ENCODE data around the gene DENND1C.

The DENND1C gene

DNA sequence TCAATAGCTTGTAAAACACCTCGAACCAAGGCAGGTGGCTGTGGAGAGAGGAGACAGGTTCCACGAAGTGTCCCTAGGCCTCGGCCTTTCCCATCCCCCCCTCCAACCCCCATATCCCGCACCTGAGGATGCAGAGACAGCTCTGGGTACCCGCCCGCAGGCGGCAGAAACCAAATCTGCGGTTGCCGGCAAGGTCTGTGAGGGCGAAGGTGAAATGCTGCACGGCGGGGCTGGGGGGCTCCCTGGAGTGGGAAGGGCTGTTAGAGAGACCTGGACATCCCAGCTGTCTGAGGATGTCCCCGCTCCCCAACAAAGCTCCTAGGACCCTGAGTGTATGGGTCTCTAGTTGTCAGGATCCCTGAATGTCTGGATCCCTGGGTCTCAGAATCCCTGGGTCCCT lies 2.8 kb downstream of the DENND1C start:
- TF ChIP-seq POLR2AphosphoS5 (IDR thresholded peaks at IDR 0.05; ENCODE audit: low read depth, low read length) (no peak), TAF1 (IDR thresholded peaks at IDR 0.05; ENCODE audit: borderline replicate concordance, insufficient read depth, low read length) (no peak), SIN3A (IDR thresholded peaks at IDR 0.05; ENCODE audit: borderline replicate concordance, insufficient read depth, low read length) (no peak), FOXP2 (optimal IDR thresholded peaks at IDR 0.05; ENCODE audit: borderline replicate concordance, extremely low read depth, extremely low read length, insufficient read depth) (no peak)
- TF ChIP-seq, protein P1, sequence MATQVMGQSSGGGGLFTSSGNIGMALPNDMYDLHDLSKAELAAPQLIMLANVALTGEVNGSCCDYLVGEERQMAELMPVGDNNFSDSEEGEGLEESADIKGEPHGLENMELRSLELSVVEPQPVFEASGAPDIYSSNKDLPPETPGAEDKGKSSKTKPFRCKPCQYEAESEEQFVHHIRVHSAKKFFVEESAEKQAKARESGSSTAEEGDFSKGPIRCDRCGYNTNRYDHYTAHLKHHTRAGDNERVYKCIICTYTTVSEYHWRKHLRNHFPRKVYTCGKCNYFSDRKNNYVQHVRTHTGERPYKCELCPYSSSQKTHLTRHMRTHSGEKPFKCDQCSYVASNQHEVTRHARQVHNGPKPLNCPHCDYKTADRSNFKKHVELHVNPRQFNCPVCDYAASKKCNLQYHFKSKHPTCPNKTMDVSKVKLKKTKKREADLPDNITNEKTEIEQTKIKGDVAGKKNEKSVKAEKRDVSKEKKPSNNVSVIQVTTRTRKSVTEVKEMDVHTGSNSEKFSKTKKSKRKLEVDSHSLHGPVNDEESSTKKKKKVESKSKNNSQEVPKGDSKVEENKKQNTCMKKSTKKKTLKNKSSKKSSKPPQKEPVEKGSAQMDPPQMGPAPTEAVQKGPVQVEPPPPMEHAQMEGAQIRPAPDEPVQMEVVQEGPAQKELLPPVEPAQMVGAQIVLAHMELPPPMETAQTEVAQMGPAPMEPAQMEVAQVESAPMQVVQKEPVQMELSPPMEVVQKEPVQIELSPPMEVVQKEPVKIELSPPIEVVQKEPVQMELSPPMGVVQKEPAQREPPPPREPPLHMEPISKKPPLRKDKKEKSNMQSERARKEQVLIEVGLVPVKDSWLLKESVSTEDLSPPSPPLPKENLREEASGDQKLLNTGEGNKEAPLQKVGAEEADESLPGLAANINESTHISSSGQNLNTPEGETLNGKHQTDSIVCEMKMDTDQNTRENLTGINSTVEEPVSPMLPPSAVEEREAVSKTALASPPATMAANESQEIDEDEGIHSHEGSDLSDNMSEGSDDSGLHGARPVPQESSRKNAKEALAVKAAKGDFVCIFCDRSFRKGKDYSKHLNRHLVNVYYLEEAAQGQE (IDR thresholded peaks at IDR 0.05; ENCODE audit: insufficient read depth in 1 of 2, low read depth in 2 of 2, low read length in 2 of 2), result no peak

DNA sequence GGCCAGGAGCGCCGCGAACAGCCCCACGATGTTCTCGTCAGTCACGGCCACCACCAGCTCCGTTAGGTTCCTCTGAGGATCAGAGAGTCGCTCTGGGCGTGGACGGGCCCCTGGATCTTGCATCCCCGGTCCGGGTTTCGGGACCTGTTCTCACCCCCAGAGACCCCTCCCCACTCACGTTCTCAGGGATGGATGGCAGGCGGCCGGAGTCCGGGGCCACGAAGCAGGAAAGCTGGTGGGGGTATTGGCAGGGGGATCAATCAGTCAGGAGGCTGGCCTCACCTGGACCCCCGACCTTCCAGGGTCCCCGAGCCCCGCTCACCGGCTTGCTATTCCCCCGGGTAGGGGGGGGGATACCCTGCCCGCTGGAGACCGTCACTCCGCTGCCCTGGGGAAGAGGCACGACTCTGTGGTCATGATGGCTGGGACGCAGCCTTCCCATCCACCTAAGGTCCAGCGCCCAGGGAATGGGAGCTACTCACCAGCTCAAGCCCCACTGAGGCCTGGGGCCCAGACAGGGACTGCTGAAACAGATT lies 4.6 kb downstream of the DENND1C start:
- TF ChIP-seq, protein P1 (IDR thresholded peaks at IDR 0.05; ENCODE audit: insufficient read depth in 1 of 2, low read depth in 2 of 2, low read length in 2 of 2), result no peak
- TF ChIP-seq TAF1 (IDR thresholded peaks at IDR 0.05; ENCODE audit: borderline replicate concordance, insufficient read depth, low read length) (no peak), SIN3A (IDR thresholded peaks at IDR 0.05; ENCODE audit: borderline replicate concordance, insufficient read depth, low read length) (no peak), FOXP2 (optimal IDR thresholded peaks at IDR 0.05; ENCODE audit: borderline replicate concordance, extremely low read depth, extremely low read length, insufficient read depth) (no peak), POLR2AphosphoS5 (IDR thresholded peaks at IDR 0.05; ENCODE audit: low read depth, low read length) (no peak)

DNA sequence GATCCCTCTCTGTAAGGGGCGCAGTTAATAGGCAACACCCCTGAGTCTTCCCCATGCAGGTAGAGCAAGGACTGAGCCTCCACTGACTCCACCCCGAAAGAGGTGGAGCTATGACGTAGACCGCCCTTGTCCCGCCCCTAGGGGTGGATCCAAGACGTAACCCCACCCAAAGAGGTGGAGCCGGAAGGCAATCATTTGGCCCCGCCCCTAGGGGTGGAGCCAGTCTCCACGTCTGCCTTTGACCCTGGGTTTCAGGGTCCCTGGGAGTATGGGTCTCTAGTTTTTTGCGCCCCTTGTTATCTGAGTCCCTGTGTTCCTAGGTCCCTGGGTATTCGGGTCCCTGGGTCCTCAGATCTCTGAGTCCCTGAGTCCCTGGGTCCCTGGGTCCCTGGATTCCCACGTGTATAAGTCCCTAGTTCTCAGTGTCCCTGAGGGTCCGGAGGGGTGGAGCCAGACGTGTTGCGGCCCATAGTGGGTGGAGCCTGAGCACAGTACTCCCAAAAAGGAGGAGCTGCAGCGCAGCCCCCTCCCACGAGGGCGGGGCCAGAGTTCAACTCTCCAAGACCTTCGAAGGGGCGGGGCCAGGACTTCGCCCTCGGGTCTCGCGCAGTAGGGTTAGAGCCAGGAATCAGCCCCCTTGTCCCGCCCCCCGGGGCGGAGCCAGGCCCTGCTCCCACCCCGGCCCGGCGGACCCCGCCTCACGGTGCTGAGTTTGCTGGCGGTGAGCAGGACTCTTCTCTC lies 5.3 kb downstream of the DENND1C start:
- TF ChIP-seq, protein P1 (IDR thresholded peaks at IDR 0.05; ENCODE audit: insufficient read depth in 1 of 2, low read depth in 2 of 2, low read length in 2 of 2), result no peak
- TF ChIP-seq TAF1 (IDR thresholded peaks at IDR 0.05; ENCODE audit: borderline replicate concordance, insufficient read depth, low read length) (no peak), POLR2AphosphoS5 (IDR thresholded peaks at IDR 0.05; ENCODE audit: low read depth, low read length) (no peak), FOXP2 (optimal IDR thresholded peaks at IDR 0.05; ENCODE audit: borderline replicate concordance, extremely low read depth, extremely low read length, insufficient read depth) (no peak), SIN3A (IDR thresholded peaks at IDR 0.05; ENCODE audit: borderline replicate concordance, insufficient read depth, low read length) (no peak)

DNA sequence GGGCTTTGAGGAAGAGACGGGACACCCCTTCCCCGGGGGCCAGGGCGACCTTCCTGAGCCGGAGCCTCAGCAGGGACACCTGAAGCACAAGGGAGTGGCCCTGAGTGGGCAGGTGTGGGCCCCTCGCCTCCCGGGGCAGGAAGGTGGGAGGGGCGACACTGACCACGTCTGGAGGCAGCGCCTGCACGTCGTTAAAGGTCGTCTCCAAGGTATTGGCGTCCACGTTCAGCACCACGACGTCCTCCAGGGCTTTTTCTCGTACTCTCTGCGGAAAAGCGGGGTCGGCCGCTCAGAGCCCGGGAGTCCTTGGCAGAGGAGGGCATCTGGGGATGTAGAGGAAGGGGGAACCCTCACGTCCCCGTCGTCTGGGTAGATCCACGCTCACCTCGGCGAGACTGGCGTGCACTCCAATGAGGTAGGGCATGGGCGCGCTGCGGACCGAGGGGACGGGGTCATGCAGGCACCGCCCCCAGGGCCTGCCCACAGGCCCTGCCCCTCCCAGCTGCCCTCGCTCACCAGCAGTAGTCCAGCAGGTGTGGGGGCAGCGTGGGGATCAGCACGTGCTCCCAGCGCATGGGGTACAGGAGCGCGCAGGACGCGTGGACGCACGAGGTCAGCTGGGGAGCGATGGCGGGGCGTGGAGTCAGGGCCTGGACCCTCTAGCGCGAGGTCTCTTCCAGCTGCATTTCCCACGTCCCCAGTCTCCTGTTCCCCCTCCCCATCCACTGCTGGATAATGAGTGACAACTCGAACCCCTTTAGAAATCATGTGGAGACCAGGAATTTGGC lies 6.1 kb downstream of the DENND1C start:
- no peak for TF ChIP-seq SIN3A (IDR thresholded peaks at IDR 0.05; ENCODE audit: borderline replicate concordance, insufficient read depth, low read length)

DNA sequence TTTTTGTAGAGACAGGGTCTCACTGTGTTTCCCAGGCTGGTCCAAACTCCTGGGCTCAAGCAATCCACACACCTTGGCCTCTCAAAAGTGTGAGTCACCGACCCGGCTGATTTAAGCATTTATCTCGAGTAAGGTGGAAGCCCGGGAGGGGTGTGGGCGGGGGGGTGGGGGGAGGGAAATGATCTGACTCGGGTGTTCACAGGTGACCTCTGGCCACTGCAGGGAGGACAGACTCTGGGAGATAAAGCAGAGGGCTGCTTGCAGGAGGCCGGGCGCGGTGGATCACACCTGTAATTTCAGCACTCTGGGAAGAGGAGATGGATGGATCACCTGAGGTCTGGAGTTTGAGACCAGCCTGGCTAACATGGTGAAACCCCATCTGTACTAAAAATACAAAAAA lies 7.9 kb downstream of the DENND1C start:
- TF ChIP-seq SIN3A (IDR thresholded peaks at IDR 0.05; ENCODE audit: borderline replicate concordance, insufficient read depth, low read length), result no peak
- no peak for TF ChIP-seq FOXP2 (optimal IDR thresholded peaks at IDR 0.05; ENCODE audit: borderline replicate concordance, extremely low read depth, extremely low read length, insufficient read depth)
- TF ChIP-seq POLR2AphosphoS5 (IDR thresholded peaks at IDR 0.05; ENCODE audit: low read depth, low read length), result no peak
- TF ChIP-seq, protein P1 (IDR thresholded peaks at IDR 0.05; ENCODE audit: insufficient read depth in 1 of 2, low read depth in 2 of 2, low read length in 2 of 2), result no peak
- no peak for TF ChIP-seq TAF1 (IDR thresholded peaks at IDR 0.05; ENCODE audit: borderline replicate concordance, insufficient read depth, low read length)
